ENCODE results near the gene TRPV6.

TRPV6 gene

GRCh38 chr7:142906643-142907042 lies 21.1 kb upstream of the TRPV6 start:
- no peak for DNase-seq

DNA sequence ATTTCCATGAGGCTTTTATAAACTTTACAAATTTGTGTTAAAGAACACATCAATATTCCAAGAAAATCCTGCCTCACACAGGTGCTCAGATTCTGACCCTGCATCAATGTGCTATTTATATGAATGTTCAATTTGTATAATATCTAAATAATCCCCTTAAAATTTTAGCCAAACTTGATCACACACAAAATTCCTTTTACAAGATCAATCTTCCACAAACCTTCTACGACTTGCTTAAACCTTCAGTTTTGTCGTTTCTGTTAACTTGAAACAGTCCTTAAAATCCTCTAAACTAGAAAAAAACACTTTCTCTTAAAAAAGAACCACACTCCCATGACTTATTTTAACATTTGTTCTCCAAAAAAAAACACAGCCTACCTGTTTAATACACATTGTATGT lies 20.2 kb upstream of the TRPV6 start:
- no peak for DNase-seq

DNA sequence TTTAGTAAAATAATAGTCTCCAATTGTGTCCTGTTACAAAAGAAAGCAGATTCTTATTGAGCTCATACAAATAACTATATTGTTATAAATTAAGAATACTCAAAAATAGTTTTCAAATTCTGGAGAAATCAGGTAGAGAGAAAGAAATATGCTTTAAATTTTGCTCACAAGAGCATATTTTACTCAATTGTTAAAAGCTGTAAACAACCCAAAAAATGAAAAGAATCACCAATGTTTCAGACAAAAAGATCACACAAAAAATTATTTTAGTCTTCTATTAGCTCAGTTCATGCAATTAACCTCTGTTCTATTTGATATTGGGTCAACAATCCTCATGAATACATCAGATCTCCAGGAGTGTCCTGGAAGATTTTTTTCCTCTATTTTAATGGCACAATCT lies 18.6 kb upstream of the TRPV6 start:
- DNase-seq, result no peak

DNA sequence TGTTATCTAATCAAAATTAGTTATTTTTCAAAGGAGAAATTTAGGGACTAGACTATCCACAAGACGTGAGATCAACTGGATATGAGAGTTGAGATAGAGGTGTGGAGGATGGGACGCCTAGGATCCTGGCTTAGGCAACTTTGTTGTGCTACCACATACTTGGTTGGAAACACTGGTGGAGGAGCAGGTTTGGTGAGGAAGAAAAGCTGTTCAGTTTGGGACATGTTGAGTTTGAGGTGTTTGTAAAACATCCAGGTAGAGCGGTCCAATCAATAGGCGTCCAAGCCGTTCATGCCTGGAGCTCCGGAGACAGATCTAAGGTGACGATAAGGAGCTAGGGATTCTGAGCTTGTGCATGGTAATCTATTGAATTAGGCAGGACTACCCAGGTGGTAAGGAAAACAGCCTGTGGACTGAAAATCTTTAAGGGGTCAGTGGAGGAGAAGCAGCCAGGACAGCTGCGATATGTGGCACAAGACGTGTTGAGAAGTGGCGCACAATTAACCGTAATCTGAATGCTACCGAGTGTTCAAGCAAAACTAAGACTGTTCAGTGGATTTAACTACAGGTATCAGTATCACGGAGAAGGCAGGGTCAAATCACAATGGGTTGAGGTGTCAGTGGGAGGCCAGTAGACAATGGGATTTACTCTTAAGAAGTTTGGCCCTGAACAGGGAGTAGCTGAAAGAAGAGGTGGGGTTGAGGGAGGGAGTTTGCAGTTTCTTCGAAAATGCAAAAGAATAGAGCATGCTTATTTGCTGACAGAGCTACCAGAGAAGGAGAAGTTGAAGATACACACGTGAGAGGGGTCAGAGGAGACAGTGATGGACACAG lies 16.1 kb upstream of the TRPV6 start:
- DNase-seq, result no peak

DNA sequence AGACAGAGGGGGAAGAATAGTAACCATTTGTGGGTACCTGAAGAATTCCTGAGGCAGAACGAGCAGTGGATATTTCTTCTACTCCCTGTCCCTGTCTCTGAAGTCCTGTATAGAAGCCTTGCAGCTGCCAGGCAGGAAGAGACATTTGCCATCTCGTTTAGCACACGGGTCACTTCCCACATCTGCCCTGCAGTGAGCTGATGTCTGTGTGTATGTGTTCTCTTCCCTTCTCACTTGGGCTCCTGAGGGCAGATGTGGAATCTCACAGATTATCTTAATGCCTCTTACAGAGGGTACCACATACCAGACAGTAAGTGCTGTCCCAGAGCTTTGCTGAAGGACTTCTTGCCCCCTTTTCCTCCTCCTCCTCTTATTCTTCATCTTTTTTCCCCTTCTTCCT lies 14.1 kb upstream of the TRPV6 start:
- DNase-seq, result no peak

DNA sequence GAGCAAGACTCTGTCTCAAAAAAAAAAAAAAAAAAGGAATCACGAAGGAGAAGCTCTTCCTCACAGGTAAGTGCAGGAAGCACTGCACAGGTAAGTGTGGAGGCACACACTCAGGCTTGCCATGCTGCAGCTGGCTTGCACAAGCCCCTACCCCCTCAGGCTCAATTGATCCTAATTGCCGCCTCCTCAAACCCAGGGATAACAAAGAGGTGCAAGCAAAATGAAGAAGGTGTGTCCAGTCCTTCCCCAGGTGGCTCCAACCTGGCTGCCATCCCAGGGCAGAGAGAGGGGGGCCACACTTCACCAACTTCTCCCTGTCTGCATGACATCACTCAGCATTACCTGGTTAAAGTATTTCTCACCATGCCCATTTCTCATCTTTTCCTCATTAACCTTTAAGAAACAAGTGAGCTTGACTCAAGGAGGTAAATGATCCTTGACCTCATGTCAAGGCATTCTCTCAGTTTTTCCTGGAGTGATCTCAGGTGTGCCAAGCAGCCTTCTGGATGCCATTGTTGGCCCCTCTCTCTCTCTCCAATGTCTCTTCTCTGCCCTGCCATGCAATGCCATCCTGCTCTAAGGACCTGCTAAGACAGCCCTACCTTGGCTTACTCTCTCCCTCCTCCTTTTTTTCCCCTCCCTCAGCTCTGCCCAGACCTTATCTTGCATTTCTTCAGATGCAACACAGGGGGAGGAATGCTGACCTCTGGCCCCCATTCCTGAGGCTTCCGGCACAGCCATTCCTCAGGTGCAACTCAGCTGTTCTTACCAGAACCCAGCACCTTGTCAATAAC lies 13.0 kb upstream of the TRPV6 start:
- DNase-seq, result no peak

DNA sequence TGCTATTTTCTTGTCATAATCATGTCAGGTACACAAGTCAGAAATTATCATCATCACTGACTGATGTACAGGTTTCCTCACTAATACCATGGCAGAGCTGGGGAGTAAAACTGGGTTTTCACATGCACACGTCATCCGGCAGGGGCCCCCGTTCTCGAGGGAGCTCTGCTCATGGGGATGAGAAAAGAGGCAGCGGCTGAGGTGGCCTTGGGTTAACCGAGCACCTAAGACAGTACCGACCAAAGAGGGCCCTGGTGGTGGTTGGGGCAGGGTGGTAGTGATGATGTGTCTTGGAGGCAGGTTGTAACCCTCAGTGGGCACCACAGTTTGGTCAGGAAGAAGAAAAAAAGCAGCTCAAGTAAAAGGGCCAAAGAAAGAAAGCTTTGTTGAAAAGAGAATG lies 12.1 kb upstream of the TRPV6 start:
- no peak for DNase-seq

GRCh38 chr7:142896741-142897379 lies 11.3 kb upstream of the TRPV6 start:
- DNase-seq, result no peak

DNA sequence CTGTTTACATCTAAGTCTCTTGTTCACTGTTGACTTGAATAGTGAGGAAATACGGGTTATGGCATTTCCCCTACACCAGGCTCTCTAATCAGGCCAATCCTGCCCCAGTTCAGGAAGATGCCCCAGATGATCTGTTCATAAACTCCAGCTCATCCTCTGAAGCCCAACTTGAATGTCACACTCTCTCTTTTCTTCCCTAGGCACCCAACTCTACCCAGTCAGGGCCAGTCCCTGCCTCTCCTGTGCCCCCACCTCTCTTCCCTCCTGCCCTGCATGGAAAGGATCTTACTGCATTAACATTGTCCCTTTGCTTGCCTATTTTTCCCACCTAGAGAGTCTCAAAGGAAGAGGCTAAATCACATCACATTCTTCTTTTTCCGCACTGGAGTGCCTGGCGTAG lies 10.6 kb upstream of the TRPV6 start:
- no peak for DNase-seq

DNA sequence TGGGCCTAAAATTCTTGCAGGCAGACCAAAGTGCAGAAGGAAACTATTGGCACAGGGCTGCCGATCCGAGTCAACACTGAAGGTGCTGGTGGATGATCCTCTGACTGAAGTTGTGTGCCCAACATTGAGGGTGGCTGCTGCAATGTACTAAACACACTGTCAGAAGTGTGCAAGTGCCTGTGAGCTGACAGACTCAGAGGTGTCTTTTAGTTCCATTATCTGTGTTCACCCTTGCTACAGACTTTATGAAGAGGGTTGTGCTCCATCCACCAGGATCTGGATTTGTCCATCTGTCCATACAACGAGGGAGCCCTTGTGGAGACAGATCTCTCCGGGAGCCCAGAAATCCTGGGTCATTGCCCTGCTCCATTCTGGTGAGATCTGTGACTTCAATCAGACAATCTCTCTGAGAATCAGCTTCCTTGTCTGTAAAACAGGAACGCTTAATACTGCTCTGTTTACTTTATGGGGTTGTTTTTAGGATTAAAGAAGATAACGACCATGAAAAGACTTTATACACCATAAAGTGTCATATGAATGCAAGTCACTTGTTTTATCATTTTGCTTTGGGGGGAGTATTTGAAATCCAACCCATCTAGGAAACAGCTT lies 9.5 kb upstream of the TRPV6 start:
- DNase-seq, result no peak

- no peak for DNase-seq
These were observed 8.8 kb upstream of the TRPV6 start for GRCh38 chr7:142894112-142894984.

GRCh38 chr7:142892951-142893350 lies 7.4 kb upstream of the TRPV6 start:
- no peak for DNase-seq

GRCh38 chr7:142891490-142892082 lies 6.0 kb upstream of the TRPV6 start:
- DNase-seq, result no peak

GRCh38 chr7:142890874-142891485 lies 5.4 kb upstream of the TRPV6 start:
- no peak for DNase-seq

DNA sequence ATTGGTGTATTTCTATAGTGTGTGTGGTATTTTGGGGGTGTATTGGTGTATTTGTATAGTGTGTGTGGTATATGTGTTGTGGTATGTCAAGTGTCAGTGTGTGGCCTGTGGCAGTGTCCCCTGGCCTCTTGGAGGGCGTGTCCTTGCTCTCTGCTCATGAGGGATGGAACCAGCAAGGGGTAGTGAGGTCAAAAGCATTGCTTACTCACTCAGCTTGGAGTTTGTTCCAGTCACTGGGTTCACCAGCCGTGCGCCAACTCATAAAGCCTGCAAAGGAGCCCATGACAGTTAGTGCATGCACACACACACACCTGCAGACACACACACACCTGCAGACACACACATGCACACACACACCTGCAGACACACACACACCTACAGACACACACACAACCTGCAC lies 4.3 kb upstream of the TRPV6 start:
- no peak for DNase-seq

GRCh38 chr7:142887282-142888015 lies 1.9 kb upstream of the TRPV6 start:
- no peak for DNase-seq

DNA sequence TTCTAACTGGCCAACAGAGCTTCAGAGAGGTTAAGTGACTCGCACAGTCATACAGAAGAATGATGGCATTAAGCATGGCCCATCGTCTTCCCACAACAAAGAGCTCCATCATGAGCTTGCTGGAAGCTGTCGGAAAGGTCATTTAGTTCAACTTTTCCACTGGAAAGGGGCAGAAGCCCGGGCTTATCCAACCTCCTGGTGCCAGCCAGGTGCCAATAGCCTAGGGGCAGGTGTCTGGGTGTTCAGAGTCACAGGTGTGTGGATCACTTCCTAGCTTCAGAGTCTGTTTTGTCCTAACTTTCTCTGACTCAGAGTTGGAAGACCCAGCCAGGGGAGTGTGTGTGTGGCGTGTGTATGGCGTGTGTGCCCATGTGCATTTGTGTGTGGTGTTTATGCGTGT lies 1.3 kb upstream of the TRPV6 start:
- no peak for DNase-seq

DNA sequence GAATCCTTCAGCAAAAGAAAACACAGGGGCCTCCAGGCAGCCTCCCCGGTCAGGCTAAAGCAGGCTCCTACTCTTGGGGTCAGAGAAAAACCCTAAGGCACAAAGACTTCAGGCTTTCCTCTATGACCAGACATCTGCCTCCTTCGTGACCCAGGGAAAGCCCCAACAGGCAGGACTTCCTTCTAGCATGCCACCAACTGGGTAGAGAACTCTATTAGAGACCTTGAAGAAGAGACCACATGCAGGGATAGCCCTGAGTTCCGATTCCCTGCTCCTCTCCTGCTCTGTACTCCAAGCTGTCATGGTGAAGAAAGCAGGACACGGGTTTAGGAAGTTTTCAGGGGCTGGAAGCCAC lies 1.3 kb downstream of the TRPV6 start:
- no peak for DNase-seq

DNA sequence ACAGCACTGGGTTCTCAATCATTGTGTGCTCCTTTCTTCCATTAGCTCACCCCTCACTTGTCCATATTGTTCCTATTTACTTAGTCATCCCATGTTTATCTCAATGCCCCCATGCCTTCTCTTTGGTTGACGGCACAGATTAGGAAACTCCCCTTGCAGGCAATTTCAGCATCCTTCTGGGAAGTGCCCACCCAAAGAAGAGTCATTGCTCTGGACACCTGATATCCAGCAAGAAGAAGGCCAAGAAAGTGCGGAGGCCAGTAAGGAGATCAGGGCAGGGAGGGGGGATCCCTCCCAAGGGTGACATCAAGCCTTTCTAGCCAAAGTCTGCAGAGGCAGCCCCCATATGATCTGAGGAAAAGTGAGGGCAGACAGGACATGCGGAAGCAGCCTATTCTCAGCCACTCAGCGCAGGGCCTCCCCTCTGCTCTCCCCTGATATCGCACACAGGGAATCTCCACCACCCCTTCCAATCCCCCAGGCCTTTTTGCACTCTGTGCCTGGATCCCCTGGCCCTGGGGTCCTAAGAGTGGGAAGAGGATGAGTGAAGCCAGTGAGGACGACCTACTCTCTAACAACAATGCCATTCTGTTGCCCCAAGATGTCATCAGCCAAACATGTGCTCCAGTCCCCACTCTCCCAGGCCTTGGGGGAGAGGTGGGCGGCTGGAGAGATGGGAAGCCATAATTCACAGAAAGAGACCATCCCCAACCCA lies 1.8 kb downstream of the TRPV6 start:
- DNase-seq, result no peak

DNA sequence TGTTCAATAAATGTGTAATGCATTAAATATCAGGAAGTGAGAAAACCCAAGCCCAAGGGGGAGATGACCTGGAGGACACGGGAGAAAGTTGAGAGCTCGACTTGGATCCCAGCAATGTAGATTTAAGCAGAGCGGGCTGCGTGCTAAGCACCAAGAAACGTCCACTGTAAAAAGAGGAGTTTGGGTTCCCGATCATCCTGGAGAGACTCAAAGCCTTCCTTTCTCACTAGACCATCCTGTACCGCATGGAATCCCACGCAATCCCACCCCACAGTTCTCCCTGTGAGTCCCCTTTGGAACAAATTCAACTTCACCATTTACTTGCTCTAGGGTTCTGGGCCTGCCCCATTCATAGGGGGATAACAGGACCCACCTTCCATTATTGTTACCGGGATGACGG lies 2.4 kb downstream of the TRPV6 start:
- no peak for DNase-seq

Measured in activated CD4-positive, alpha-beta T cell treated with anti-CD3 and anti-CD28 coated beads, Interleukin-2, amount 50 U/mL, for 1 hour (primary cell).